ENCODE data around the gene TWSG1. TPM values are rescaled to one million over a fixed set of nuclear protein-coding genes. Genes with fewer than 3 reads are reported as not detected.

TWSG1 gene
- total and polyA plus RNA-seq, 2 donors (not counting 3 experiments of a cell fraction or from before 2014, with no cell fraction given), result 52.4 to 57.4 TPM

- Histone ChIP-seq H3K27ac (ENCODE audit: insufficient read depth, low read depth, low read length) (no peak overlapping the region), H3K9me1 (replicated peaks; ENCODE audit: control insufficient read depth, extremely low read depth, insufficient read depth, low read length) (no peaks in the 10 kb centered on the region), H4K20me1 (replicated peaks; ENCODE audit: control insufficient read depth, extremely low read depth, insufficient read depth, low read length) (no peaks in the 10 kb centered on the region), H3K27me3 (ENCODE audit: control insufficient read depth in 2 of 2, insufficient read depth in 2 of 2, low read length in 2 of 2) (no peaks in the 10 kb centered on the region), H3K9me3 (replicated peaks; ENCODE audit: control insufficient read depth, insufficient read depth, low read length) (no peaks in the 10 kb centered on the region), H3K36me3 (ENCODE audit: control insufficient read depth in 2 of 2, extremely low read depth in 1 of 2, insufficient read depth in 2 of 2, low read length in 2 of 2) (peaks cover 5% of the 10 kb centered on the region in 2 experiments), H3K4me3 (replicated peaks in 1 of 3; ENCODE audit: insufficient read depth in 1 of 3, low read depth in 1 of 3, low read length in 3 of 3) (no peak overlapping the region), H2AFZ (ENCODE audit: low read depth, low read length) (no peak overlapping the region), H3K4me1 (ENCODE audit: control insufficient read depth, extremely low read depth, insufficient read depth, low read length) (no peaks in the 10 kb centered on the region), H3K79me2 (ENCODE audit: control insufficient read depth, insufficient read depth, low read length) (no peaks in the 10 kb centered on the region), H3K9ac (replicated peaks; ENCODE audit: extremely low read depth, insufficient read depth, low read length) (no peak overlapping the region), H3K4me2 (ENCODE audit: insufficient read depth, low read length) (no peak overlapping the region)
- no TSS peak for BruUV-seq (replicated peaks)
- intact Hi-C loops (cut with micrococcal nuclease) (no loop called here), dilution Hi-C loops (cut with MboI; ENCODE audit: extremely low pct_ligation_motif_present, low sequenced_read_pairs) (no loop called here)
- CTCF ChIA-PET, result interaction anchor here (0.8 to 2.0 kb wide), 9 partner anchors 12 to 126 kb away, joined by 3 to 8 read pairs (median 3); no protein-coding TSS in a partner anchor
- TF ChIP-seq EZH2 (IDR thresholded peaks at IDR 0.05; ENCODE audit: borderline replicate concordance, low read depth, low read length, severe bottlenecking) (no peak), JUN (IDR thresholded peaks at IDR 0.05; ENCODE audit: borderline replicate concordance, insufficient read depth, insufficient read length, low read depth) (no peak), MAX (IDR thresholded peaks at IDR 0.05; ENCODE audit: insufficient read depth, insufficient read length) (no peak), GATA2 (IDR thresholded peaks at IDR 0.05; ENCODE audit: insufficient read depth, insufficient read length, low read depth, low read length) (no peak), POLR2A (IDR thresholded peaks at IDR 0.05; ENCODE audit: low read depth, low read length) (no peak), FOS (IDR thresholded peaks at IDR 0.05; ENCODE audit: borderline replicate concordance, insufficient read depth, low read length) (no peak), MYC (IDR thresholded peaks at IDR 0.05; ENCODE audit: low read depth, low read length) (no peak), POLR2AphosphoS5 (IDR thresholded peaks at IDR 0.05; ENCODE audit: insufficient read depth, low read depth, low read length) (no peak), CTCF (IDR thresholded peaks at IDR 0.05; ENCODE audit: extremely low read depth in 1 of 2, insufficient read depth in 1 of 2, low read depth in 1 of 2, low read length in 2 of 2) (no peak)
- POLR2A ChIA-PET, result no interaction called here
- DNase-seq (ENCODE audit: low read depth, low spot score) (no peak), FAIRE-seq (no peak)
These were observed 58.2 kb downstream of the TWSG1 start for GRCh38 chr18:9392726-9393125.
